Right ventricle myocardium inferior (tissue), 1 donor: ENCODE data around the gene SUB1. TPM values are rescaled to one million over a fixed set of nuclear protein-coding genes. Genes with fewer than 3 reads are reported as not detected.
"Not testable (repeated sequence)": the region's sequence is repeated elsewhere in the genome, so short reads cannot be mapped to it uniquely, and the experiment has no call there.

Experiments
- ATAC-seq: fragments of 200-7000 bp; cut with Tn5 transposase; one replicate; pipeline ENCODE4 v1.9.1; 2020; ENCODE audit warnings: mild to moderate bottlenecking, moderate library complexity
- DNase-seq: peaks from one replicate; pipeline ENCODE4 v3.0.0; 2021; ENCODE audit errors: missing footprints
- intact Hi-C: fragments of 100-400 bp; cut with DNase I; formaldehyde crosslinking; loops from one replicate; pipeline ENCODE4 v1.11.0; 2022
- total RNA-seq: library from RNA; stranded (reverse); fragmentation: NEBNext Ultra II Directional; extraction: Animal tissue kit (Norgen Biotek cat#: 25700); gene quantifications from one replicate; pipeline ENCODE4 v1.2.1, GENCODE V29; 2021
- donor health status: DM: no; HTN: yes; CAD: no; lungs with severe emphysema.

SUB1 gene
- total RNA-seq, 1 donor from 2014 or later: 187 TPM

DNA sequence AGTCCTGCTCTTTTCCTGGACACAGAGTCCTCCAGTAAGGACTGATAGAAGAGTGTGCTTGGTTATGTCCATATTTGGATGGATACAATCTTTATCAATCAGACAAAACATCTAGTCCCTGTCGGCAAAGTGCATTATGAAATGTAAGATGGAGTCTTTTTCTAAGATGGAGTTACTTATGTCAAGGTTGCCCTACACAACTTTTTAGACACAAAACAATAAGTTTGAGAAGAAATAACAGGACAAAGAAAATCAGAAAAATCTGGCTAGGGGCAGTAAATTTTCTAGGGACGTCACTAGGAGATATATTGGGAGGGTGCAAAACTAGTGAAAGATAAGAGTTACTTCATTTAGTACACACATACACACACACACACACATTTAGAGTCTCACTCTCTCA, 23.3 kb upstream of the SUB1 start:
- intact Hi-C loops: no loop called here
- no peak for ATAC-seq
- no peak for DNase-seq

DNA sequence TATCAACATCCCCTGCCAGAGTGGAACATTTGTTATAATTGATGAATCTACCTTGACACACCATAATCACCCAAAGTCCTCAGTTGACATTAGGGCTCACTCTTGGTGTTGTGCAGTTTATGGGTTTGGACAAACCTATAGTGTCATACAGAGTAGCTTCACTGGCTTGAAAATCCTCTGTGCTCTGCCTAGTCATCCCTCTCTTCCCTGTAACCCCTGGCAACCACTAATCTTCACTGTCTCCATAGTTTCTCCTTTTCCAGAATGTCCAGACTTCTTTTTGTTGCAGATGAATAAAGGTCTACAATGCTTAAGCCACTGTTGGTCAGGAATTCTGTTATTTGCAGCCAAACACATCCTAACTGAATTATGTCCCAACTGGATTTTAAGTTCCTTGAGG, 22.5 kb upstream of the SUB1 start:
- no peak for DNase-seq
- intact Hi-C loops: no loop called here
- no peak for ATAC-seq

DNA sequence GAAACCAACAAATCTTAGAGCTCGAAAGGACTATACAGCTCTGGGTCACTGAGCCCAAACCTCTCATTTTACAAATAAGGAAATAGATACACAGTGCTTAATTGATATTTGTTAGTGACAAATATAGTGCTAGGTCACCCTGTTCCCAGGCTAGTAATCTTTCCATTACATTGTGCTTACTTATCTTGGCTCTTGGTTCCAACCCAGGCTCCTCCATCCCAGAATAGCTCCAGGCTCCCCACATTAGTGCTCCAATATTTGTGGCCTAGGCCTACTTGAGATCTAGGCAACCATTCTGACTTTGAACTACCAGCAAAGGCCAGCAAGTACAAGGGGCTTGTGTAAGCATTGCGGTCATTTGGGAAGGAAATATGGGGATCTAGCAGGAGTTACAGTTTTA, 21.7 kb upstream of the SUB1 start:
- intact Hi-C loops: no loop called here
- ATAC-seq (peak; percentile 48), DNase-seq (no peak)

DNA sequence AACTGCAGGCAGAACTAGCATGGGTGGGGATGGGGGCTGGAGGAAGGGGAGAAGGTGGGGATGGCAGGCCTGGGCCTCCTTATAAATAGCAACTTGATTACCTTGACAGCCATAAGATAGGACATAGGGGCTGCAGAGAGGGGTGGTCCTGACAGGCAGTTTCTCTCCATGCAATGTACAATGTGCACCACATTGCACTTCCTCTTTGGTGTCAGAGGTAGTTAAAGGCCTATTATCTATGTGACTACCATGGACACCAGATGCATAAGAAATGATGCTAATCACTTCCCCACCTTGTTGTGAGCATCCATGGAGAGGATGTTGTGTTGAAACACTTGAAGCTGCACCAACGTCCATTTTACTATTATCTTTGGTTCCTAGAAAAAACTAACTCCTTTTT, 20.2 kb upstream of the SUB1 start:
- ATAC-seq (no peak), DNase-seq (no peak)
- intact Hi-C loops: no loop called here

DNA sequence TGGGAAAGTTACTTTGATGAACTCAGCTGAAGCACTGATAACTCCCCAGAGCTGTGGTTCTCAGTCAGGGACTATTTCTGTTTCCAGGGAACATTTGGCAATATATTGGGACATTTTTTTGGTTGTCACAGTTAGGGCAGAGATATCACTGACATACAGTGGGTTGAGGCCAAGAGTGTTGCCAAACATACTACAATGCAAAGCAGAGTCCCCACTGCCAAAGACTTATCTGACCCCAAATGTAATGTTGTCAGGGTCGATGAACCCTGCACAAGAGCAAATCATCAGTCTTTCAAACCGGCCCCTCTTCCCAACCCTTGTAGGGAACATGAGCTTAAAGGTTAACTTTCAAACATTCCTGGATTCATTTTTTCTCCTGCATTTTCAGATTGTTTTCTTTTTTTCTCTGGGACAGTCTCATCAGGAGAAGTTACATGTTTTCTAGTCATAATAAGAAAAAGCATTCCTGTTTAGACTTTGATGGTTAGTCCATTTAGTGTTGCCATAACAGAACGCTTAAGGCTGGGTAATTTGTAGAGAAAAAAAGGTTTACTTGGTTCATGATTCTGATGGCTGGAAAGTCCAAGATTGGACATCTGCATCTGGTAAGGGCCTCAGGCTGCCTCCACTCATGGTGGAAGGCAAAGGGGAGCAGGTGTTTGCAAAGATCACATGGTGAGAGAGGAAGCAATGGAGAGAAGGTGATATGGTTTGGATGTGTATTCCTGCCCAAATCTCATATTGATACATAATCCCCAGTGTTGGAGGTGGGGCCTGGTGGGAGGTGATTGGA, 18.8 kb upstream of the SUB1 start:
- intact Hi-C loops: no loop called here
- DNase-seq (no peak), ATAC-seq (no peak)

DNA sequence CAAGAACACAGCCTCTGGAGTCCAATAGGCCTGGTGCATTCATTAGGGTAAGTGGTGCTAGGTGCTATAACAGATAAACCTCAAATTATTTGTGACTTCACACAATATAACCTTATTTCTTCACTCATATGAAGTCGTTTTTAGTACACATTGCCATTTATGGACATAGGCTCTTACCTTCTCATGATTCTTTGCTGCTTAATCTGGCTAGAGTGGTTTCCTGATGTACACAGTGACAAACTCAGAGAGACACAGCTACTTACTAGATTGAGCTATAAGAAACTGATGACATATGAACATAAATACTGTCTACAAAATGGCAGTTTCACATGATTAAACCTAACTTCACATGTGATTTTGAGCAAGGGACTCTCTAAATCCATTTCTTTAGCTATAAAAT, 14.2 kb upstream of the SUB1 start:
- no peak for DNase-seq
- ATAC-seq: no peak
- intact Hi-C loops: no loop called here

DNA sequence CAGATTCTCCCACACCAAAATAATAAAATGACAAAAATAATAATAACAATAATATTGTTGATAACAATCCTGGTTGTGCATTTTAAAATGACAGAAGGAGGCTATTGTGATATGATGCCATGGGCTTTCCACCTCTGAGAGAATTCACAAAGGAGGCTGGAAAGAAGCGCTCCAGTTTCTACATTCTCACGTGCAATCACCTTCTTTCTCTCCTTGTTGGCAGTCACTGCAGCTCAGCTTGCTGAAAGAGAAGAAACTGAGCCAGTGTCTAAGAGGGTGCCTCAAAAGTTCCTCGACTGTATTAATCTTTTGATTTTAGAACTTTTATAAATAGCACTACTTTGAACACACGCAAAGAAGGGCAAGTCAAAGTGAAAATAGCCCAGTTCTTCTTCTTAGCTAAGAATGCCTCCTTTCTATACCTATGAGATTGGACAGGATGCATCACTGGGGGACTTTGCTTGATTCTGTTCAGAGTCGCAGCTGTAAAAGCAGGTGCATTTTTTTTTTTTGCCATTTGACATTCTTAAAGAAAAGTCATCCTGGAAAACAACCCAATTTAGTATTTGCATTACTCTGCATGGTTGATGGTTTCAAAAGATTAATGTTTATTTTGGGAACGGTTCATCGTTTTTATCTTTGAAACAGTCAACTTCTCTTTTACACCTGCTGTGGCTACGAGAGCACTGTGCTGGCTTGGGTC, 12.4 kb upstream of the SUB1 start:
- intact Hi-C loops: no loop called here
- ATAC-seq: no peak

DNA sequence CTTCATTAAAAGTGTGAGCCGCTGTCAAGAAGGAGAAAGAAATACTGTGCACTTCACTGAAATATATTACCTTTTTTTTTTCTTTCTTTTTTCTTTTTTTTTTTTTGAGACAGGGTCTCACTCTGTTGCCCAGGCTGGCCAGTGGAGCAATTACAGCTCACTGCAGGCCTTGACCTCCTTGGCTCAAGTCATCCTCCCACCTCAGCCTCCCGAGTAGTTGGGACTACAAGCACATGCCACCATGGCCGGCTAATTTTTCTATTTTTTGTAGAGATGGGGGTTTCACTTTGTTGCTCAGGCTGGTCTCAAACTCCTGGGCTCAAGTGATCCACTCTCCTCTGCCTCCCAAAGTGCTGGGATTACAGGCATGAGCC, 11.9 kb upstream of the SUB1 start:
- intact Hi-C loops, DNase-seq, ATAC-seq: not testable (repeated sequence)

More for the DNA sequence above, 12.4 kb upstream of the SUB1 start:
- DNase-seq: no peak

DNA sequence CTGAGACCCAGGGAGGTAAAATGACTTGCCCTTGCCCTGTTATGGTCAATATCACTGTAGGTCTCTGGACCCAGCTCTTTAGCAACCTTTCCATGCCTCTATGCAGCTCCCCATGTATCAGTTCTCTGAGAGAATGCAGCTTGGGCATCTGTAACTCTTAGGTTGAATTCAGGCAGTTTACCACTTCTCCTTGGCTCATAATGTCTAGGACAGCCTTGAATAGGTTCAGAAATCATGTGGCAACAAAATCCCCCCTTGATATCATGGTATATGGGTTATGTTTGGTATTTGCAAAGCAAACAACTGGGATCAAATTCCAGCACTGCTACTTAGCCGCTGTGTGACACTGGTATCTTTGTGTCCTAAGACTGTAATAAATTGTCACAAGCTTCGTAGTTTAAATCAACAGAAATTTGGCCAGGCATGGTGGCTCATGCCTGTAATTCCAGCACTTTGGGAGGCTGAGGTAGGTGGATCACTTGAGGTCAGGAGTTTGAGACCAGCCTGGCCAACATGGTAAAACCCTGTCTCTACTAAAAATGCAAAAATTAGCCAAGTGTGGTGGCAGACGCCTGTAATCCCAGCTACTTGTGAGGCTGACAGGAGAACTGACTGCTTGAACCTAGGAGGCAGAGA, 10.7 kb upstream of the SUB1 start:
- intact Hi-C loops: no loop called here

DNA sequence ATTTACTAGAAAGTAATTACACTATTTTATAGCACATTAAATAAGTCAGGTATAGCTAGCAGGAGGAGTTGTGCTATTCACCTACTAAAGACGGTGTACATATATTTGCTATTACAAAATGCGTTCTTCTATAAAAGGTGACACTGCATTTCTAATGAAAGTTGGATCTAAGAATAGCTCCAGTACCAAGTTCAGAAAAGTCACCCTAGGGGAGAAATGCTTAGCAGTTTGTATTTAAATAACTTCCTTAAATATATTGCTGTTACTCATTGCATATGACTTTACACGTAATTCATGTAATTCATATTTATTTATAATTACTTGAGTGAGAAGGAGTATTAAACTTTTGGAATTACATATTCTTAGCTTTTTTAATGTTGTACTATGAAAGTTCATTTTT, 7.0 kb upstream of the SUB1 start:
- DNase-seq: no peak

More for the DNA sequence above, 10.7 kb upstream of the SUB1 start:
- no peak for DNase-seq
- no peak for ATAC-seq

DNA sequence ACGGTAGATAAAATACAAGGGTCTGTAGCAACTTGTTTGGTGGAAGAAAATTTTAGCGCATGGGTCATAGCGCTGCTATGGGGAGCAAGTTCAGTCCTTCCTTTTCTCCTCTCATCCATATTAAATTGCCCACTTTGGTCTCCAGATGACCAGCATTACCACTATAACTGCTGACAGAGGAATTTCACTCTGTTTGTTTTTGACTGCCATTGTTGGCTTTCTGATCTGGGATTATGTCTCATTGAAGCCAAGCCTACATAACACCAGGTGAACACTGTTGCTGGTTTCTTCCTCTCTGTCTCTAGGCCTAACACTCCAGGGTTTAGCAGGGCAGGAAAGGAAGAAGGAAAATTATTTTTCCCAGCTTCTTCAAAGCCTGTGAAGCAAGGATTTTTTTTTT, 6.6 kb upstream of the SUB1 start:
- ATAC-seq: no peak
- intact Hi-C loops: no loop called here

More for the DNA sequence above, 7.0 kb upstream of the SUB1 start:
- intact Hi-C loops: no loop called here
- ATAC-seq: no peak

DNA sequence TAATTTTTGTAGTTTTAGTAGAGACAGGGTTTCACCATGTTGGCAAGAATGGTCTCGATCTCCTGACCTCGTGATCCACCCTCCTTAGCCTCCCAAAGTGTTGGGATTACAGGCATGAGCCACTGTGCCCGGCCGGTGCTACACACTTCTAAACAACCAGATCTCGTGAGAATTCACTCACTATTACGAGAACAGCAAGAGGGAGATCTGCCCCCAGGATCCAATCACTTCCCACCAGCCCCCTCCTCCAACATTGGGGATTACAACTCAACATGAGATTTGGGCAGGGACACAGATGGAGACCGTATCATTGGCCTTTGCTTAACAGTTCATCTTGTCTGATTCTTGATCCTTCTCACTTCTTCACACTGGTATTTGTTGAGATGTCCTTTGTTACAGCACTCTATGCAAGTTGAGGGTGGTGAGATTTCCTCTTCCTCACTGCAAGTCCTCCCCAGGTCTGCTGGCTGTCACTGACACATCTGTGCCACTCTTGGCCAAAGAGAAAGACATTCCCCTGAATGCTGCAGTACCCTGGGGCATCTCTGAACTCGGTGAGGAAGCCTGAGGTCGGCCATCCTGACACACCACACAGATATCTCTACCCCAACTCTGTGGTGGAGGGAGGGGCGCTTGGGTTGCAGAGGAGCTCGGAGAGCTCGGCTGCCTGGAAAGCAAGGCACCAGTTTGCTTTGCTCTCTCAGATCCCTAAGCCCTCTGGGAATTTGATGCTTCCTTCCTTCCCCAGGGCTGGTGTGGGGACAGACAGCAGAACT, 4.2 kb upstream of the SUB1 start:
- intact Hi-C loops: no loop called here
- DNase-seq (no peak), ATAC-seq (no peak)

More for the DNA sequence above, 6.6 kb upstream of the SUB1 start:
- DNase-seq: no peak

DNA sequence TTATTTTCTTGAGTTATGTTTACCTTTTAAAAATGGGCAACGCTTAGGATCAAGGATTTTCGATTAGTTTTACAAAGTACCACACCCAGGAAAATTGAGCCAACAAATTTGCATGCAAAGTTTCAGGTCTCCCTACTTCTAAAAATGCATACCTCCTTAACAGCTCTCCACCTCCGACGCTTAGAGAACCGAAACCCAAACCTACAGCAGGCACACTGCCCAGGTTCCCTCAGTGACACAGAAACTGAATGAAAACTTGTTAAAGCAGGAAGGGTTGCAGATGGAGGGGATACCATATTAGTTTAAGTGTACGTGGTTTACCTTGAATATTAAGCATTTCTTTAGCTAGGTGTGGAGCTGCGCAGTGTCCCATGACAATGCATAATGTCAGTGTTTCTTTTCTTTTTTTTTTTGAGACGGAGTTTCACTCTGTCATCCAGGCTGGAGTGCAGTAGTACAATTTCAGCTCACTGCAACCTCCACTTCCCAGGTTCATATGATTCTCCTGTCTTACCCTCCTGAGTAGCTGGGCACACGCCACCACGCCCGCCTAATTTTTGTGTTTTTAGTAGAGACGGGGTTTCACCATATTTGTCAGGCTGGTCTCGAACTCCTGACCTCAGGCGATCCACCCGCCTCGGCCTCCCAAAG, 1.6 kb upstream of the SUB1 start:
- intact Hi-C loops: no loop called here
- no peak for ATAC-seq
- DNase-seq: no peak

DNA sequence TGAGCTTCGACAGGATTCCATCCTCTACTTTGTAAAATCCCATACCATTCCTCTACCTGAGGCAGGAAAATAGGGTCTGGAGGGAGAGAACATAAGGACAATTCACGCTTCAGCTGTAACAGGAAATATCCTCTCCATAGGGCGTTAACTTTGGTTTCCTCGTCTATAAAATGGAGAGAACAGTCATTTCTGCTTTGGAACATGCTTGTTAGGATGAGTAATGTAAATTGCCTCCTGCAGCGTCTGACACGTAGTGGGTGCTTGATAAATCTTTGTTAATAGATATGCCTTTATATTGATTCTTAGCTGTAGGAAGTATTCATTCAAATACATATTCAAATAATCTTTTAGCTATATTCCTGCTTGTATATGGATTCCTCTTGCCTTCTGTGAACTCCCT, 711 bp upstream of the SUB1 start:
- intact Hi-C loops: loop anchor here (1.0 kb wide), 1 partner anchor 79 kb away; no protein-coding TSS in a partner anchor
- DNase-seq: no peak
- ATAC-seq: no peak

DNA sequence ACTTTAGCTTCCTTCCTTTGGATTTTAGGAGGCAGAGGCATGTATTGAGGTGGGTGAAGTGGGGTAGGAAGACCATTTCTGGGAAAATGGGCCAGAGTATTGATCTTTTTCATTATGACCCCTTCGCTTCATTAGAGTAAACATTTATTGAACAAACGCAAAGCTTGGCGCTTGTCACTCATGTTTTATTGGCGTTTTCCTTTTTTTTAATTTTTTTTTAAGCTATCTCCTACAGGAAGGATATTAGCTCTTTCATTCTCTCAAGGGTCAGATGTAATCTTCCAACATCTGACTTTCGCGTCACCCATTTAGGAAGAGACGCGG, 273 bp upstream of the SUB1 start:
- intact Hi-C loops: loop anchor here (1.0 kb wide), 1 partner anchor 80 kb away; no protein-coding TSS in a partner anchor
- ATAC-seq (no peak), DNase-seq (no peak)

DNA sequence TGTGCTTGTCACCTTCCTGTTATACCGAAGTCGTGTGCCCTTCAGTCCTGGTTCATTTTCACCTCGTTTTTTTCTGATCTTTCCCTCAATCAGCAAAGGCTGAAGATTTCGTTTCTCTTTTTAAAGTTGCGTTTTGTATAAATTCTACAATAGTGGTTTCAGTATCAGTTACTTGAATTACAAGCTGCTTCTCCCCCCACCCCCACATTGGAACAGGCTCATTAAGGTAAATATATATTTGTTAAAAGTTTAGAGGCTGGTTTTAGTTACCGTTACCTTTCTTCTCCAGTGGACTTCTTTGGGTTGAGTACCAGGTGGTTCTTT, 881 bp downstream of the SUB1 start:
- intact Hi-C loops: no loop called here
- ATAC-seq (no peak), DNase-seq (no peak)

DNA sequence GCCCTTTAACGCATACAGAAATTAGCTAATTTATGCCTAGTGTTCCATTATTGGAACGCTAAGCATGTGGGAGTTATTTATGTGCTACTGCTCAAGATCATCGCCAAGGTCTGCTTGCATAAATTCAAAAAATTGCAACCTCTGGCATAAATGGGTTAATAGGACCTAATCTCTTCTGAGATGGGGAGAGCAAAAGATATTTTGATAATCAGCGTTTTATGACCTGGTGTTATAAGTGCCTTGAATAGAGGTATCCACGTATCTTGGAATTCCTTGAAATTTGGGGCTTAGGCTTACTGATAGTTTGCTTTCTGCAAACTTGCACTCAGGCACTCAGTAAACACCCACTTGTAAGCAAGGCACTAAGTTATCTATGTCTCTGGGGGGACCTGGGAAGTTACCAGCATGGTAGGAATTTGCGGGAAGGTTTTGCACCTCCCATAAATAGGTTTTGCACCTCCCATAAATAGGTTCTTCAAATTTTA, 1.8 kb downstream of the SUB1 start:
- intact Hi-C loops: no loop called here
- no peak for ATAC-seq

DNA sequence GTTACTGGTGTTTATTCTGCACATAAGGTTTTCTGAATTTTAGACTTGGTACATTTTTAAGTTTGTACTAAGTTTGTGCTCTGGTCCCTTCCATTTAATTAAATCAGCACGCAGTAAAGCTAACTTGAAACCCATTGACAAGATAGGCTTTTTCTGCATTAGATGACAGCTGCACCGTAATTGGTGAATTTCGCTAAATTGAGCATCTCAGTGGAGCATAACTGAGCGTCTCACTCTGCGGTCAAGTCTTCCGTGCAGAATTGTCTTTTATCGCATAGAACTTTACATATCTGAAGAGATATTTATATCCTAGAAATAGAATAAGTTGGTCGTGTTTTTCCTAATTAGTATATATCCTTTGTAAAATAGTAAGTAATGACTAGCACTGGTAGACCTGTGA, 4.1 kb downstream of the SUB1 start:
- ATAC-seq: no peak
- intact Hi-C loops: no loop called here
- DNase-seq: no peak

More for the DNA sequence above, 1.8 kb downstream of the SUB1 start:
- DNase-seq: no peak
